NCI-H748 (cell line): ENCODE measurements around the gene SSBP4.
A peak's percentile ranks its signal among the peaks of the same experiment; 100 is the strongest.

Experiments
- DNase-seq: peaks from one replicate; lab custom pipeline; 2025; ENCODE audit not compliant: unreplicated experiment; lab: John Stamatoyannopoulos, UW

The SSBP4 gene

DNA sequence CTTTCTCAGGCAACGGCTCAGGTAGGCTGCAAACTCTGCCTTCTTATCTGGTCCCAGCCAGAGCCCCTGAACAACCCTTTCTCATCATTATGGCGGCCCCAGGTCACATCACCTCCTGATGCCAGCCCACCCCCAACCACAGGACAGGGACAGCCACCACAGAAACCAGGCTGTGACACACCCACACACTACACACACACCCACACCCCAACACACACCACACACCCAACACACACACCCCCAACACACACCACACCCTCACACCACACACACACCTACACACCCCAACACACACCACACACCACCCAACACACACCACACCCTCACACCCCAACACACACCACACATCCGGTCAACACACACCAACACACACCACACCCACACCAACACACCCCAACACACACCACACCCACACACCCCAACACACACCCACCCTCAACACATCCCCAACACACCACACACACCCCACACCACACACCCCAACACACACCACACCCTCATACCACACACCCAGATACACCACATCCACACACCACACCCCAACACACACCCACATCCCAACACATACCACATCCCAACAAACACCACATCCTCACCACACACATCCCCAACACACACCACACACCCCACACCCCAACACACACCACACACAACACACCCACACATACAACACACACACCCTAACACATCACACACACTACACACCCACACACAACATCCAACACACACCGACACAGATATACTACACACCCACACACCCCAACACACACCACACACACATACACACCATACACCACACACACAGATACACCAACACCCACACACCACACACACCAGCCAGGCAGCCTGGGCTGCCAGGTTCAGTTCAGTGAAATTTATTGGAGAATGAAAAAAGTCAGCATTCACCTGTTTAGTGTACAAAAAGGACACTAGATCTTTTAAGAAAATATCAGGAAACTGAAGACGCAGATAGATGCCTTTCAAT lies 22.9 kb downstream of the SSBP4 start:
- no peak for DNase-seq

DNA sequence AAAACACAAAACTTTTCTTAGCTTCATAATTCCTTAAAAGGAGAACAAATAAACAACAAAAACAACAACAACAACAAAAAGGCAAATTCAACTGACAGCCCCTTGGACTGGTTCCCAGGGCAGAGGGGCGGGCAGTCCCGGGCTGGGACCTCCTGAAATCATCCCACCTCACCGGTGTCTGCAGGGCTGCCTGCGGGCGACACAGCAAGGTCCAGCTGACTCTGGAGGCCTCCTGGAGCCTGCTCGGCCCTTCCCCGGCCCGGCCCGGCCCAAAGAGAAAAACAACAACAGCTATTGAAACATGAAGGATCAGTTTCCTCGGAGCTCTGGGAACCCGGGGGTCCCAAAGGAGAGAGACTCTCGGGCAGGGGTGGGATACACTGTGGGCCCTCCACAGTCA lies 23.7 kb downstream of the SSBP4 start:
- DNase-seq, result no peak

DNA sequence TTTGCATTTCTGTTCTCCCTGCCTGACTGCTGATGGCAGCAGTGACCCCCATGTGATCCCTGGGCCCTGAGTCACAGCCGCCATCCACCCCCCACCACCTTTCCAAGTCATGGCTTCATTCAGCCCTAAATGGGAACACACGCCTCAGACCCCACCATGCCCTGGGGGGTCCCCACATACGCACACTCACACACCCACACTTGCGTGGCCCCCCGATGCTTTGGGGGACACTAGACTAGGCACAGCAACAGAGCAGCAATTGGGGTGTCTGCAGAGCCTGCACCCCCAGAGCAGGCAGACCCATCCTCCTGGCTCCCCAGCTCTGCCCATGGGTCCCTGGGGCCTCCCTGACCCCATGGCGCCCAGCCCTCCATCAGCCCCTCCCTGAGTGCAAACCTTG lies 24.2 kb downstream of the SSBP4 start:
- DNase-seq, result no peak

DNA sequence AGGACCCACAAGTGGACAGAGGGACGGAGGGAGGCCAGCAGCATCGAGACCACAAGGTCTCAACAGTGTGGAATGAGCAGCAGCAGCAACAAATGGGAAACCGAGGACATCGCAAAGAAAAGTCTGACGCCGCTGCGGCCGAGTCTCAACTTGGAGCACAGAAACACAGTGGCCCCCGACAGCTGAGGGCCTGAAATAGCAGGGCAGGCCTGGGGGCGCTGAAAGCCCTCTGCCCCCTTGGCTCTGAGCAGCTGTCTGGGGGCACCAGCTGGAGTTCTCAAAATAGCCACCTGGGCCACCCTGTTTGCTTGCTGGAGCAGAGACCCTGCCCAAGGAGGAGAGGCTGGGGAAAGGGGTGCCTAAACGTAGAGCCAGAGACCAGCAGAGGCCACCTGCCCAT lies 24.6 kb downstream of the SSBP4 start:
- no peak for DNase-seq

DNA sequence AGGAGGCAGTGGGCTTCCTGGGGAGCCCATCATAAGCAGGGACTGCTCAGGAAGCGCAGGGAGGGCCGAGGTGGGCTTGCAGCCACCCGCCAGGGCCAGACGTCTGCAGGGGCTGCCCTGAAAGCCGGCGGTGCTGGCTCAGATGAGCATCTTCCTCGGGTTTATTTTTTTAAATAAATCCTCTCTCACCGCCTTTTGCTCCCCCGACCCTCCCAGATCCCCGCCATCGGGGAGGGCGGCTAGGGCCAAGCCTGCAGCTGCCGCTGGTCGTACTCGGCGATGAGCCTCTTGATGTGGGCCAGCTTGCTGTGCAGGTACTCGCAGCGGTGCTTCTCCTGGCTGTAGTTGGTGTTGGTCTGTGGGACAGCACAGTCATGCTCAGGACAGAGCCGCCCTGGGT lies 25.3 kb downstream of the SSBP4 start:
- DNase-seq, result no peak

DNA sequence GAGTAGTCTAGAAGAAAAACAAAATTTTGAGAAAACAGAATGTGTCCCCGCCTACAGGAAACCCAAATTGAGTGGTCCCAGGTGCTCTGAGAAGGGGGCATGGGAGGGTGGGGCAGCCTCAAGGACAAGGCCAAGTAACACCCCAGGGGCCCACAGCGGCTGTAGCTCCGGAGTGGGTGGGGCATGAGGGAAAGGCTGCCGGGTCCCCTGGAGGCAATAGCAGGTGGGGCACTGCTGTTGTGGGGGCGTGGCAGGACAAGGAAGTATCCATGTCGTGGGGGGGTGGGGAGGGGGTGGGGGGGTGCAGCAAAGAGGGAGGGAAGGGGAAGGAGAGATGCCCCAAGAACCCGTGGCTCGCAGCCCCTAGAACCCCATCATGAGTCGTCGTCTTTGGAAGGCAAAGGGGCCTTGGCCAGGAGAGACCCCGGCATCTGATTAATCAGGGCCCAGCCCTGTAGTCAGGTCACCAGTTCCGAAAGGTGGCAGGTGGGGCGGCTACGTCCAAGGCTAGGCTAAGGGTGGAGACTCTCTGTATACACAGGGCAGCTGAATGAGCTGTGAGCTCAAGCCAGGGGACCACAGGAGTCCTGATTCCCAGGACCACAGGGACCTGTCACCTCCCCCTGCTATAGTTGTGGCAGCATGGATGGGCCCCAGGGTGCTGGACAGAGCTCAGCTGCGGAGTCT lies 26.2 kb downstream of the SSBP4 start:
- DNase-seq, result no peak

DNA sequence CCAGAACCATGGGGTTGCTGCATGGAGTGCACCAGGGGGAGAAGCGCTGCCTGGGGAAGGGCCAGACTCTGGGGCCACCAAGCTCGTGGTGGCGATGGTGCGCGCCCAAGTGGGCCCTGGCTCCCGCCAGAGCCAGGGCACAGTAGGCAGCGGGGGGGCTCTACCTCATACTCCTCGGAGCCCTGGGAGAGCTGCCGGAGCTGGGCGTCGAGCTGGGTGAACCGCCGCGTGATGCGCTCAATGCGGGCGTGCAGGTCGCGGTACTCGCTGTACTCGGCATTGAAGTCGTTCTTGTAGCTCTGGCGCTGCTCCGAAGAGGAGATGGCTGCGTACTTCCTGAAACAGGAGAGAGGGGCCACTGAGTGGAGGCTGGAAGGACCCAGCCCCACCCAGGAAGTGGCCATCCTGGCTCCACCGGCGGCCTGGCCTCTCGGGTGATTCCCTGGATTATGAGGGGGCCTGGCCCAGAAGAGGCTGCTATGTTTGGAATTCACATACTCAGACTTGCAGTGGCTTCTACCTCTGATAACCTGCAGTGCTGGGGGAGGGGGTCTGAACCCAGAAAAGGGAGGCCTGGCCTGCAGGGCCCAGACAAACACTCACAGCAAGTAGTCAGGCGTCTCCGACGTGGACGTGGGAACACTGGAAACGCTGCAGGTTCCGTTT lies 27.1 kb downstream of the SSBP4 start:
- no peak for DNase-seq

DNA sequence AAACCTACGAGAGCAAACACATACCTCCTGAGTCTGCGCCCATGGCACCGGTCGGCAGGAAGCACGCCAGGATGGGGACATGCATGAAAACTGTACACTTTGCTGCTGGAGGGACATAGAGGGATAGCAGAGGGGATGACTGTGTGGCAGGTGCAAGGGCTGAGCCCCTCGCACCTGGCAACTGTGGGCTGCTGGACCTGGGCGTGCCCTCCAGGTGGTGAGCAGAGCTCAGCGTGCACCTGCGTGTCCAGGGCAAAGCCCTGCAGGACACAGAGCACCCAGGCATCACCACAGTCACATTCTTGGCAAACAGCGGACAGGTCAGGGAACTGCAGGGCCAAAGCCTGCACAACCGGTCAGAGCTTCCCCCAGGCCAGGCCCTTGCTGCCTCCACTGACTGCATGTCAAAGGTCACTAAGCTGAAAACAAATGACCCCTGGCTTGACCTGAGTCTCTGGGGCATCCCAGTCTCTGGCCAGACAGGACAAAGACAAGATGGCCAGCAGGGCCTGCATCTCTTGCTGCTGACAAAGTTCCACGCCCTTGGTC lies 27.7 kb downstream of the SSBP4 start:
- no peak for DNase-seq

DNA sequence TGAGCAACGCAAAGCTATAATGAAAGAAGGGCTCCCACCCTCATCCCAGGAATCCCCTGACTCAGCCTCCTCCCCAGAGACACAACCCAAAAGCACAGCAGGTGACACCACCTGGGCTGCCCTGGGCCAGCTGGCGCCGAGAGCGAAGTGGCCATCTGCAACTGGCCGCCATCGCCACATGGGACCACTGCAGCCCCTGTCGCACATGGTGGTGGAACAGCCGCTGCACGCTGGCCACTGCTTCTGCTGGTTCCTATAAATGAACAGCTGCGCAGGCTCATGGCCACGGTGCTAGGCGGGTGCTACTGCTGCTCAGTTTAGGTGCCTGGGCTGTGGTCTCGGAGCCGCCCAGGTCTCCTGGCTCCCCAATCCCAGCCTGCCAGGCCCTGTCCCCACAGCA lies 30.4 kb downstream of the SSBP4 start:
- no peak for DNase-seq

DNA sequence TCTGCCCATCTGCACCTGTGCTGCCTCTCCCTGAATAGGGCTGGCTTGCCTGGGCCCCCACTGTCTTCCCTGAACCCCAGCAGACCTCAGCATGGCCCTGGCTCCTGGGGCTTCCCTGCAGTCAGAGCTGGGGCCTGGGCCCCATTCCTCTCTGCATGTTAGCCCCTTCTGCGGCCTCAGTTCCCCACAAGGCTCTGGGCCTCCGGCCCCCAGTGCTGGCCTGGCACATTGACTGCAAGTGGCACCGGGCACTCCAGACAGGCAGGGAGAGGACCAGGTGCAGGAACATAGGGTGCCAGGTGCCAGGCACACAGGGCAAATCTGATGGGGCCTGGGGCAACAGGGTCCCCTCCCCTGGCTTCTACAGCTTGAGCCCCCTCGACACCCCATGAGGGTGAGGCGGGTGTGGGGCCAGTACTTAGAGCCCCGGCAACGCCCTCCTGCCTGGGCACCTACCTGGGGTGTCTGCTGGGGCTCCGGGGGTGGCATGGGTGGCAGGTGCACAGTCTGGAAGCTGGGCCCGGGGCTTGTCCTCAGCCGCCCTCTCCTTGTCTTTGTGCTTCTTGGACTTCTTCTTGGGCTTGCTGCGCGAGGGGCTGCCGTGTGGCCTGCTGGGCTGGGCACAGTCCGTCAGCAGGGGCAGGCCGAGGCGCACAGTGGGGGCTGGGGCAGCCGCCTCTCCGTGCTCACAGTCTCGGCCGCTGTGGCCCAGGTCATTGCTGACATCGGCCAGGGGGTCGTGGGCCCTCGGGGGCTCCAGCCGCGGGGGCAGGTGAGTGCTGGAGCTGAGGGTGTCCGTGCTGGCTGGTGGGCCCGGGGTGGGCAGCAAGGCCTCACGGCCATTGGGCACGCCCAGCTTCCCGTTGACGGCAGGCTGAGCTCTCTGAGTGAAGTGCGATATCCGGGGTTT lies 31.1 kb downstream of the SSBP4 start:
- no peak for DNase-seq

DNA sequence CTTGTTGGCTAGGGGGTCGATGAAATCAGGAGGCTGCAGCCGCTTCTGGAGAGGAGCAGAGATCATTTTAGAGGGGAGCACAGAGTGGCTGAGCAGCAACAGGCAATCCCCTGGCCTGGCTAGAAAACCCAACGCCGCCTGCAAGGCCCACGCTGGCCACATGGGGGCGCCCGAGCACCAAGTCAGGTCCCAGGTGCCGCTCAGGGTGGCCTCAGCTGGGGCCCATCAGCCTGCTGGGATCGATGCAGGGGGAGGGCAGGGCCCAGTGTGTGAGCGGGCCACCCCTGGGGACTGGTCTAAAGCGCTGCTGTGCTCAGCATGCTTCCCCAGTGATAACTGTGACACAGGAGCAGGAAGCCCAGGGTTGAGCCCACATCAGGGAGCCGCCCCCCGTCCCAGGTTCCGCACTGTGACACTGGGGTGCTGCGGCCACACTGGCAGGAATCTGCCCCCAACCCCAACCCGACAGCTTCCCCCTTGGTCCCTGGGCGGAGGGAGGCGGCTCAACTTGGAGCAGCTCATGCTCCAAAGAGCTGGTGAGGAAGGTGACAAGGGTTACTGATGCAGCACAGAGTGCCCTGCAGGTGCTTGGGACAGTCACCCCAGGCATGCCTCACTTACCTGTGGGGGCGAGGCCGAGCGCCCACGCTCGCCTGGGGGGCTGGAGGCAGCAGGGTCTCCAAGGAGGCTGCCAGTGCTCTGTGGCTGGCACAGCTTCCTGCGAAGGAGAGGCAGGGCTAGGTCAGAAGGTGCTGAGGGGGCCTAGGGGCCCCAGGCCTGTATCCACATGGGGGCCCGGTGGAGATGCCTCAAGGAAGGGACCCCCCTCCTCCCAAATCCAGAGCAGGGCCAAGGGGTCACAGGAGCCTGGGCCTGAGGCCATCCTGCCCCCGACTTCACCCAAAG lies 32.0 kb downstream of the SSBP4 start:
- DNase-seq, result peak; percentile 37

DNA sequence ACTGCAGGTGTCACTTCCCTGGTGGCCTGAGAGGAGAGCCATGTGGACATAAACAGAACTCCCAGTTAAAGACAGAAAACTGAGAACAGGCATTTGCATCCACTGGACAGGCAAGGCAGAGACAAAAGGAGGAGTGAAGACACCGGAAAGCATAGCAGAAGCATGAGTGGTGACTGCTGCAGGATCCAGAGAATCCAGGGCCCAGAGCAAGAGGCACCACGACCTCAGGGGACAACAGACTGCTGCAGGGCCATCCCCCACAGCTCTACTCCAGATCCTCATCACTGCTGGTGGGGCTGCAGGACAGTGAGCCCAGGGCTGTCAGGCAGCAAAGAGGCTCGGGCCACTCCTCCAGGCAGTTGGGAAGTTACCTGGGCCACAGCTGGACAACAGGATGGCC lies 33.2 kb downstream of the SSBP4 start:
- no peak for DNase-seq

DNA sequence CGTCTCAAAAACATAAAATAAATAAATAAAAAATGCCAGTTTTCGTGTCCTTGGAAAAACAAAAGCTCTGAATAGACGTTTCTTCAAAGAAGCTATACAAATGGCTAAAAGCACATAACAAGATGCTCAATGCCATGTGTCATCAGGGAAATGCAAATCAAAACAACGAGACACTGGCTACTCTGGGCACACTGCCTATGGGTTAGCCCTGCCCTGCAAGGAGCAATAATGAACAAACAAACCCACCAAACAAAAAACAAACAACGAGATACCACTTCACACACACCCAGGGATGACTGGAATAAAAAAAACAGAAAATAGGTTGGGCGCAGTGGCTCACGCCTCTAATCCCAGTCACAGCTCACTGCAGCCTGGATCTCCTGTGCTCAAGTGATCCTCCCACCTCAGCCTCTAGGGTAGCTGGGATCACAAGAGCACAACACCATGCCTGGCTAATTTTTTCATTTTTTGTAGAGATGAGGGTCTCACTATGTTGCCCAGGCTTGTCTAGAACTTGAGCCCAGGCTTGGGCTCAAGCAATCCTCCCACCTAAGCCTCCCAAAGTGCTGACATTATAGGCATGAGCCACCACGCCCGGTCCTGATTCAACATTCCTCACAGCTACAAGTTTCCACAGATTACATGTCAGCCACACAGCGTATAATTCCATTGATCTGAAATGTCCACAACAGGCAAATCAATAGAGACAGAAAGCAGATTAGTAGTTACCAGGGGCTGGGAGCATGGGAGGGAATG lies 34.2 kb downstream of the SSBP4 start:
- DNase-seq, result no peak

DNA sequence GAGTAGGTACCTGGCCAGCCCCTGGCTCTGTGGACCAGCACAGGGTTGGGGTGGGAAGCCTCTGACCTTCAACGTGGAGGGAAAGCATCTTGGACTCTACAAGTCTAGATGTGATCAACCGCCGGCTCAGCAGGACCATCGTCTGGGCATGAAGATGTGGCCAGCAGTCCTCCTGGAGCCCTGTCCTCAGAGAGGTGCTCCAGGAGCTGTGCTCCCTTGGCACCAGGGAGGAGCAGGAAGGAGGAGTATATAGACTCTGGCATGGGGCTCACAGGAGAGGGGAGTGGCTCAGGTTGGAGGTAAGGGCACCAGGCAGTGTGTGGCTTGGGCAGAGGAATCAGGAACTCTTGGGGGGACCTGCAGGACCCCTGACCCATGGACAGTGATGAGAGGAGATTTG lies 37.1 kb downstream of the SSBP4 start:
- DNase-seq, result no peak

DNA sequence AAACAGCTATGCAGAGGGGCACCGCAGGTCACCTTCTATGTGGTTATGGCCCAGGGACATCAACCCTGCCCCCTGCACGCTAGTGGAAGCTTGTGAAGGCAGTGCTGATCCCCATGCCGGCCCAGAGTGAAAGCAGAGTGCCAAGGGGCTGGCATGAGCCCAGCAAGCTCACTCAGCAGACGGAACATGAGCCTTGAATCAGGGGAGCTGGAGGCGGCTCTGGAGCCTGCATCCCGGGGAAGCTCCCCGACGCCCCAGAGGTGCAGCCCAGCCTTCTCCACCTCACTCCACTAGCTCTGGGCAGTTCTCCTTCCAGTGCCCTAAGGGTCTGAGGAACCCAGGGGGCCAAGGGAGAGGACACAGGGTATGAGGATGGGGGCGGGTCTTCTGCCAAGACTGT lies 37.8 kb downstream of the SSBP4 start:
- DNase-seq, result no peak

DNA sequence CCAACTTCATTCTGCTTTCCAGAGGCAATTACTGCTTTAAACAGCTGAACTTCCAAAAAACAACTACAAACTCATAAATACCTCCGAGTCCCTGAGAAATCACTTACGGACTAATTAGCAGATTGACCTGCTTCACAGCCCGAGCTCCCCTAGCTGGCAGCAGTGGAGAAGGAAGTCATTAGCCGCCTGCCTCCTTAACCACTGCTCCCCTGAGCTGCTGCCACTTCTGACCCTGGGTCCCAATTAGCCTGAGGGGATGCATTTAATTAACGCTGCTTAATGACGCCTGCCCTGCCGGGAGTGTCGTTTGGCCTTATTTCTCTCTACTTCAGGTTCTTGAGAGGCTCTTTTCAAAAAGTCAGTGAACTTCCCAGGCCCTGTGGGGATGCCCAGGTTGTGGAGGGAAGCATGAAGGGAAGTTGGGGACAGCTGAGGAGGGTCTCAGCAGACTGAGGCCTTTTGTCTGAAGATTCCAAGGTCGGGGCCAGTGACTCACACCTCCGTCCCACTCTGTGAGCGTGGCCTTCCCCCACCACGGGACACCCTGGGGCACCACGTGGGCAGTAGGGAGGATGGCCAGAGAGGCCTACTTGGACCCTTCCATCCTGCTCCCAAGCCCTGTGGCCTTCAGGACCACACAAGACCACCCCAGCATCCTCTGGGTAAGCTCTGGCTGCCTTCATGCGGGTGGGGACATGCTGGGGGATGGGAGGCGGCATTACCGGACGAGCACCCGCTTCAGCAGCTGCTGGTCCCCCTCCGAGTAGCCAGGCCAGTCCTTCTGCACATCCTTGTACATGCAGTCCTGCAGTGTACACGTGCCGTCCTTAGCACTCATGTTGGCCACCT lies 38.5 kb downstream of the SSBP4 start:
- no peak for DNase-seq

DNA sequence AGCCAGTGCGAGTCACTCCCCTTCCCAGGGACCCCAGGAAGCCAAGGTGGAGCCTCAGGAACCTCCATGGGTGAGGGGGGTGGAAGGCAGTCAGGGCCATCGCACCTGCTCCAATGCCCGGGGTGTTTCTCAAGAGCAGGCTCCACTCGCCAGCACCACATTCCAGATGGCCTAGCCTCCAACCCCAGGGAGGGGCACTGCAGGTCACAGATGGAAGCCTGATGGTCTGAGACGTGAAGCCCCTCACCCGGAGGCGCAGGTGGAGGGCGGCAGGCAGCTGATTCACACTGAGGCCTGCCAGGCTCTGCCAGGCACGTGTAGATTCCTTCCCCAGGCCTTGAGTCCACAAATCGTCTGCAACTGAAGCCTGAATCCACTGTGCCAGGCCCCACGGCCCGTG lies 41.7 kb downstream of the SSBP4 start:
- no peak for DNase-seq

DNA sequence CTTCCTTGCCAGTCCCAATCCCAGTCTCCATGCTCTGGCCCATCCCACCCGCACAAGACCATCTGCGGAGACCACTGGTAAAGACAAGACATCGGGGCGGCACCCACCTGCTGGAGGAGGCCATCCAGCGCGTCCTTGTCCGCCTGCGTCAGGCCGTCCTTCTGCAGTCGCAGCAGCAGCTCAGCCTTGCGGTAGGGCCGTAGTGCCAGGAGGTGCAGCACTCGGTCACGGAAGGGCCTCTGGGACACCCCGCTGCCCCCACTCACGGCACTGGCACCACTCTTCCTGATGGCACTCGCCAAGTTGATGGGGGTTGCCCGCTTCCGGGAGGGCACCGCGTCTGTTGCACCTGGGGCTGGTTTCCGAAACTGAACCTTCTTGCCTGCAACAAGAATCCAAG lies 42.3 kb downstream of the SSBP4 start:
- DNase-seq, result no peak
